ENCODE measurements around the gene HES5. TPM values are rescaled to one million over a fixed set of nuclear protein-coding genes. Genes with fewer than 3 reads are reported as not detected.

The HES5 gene
- total and polyA plus RNA-seq, 2 of the 13 experiments (the other 11 are each of a cell fraction or from before 2014, with no cell fraction given): not detected

DNA sequence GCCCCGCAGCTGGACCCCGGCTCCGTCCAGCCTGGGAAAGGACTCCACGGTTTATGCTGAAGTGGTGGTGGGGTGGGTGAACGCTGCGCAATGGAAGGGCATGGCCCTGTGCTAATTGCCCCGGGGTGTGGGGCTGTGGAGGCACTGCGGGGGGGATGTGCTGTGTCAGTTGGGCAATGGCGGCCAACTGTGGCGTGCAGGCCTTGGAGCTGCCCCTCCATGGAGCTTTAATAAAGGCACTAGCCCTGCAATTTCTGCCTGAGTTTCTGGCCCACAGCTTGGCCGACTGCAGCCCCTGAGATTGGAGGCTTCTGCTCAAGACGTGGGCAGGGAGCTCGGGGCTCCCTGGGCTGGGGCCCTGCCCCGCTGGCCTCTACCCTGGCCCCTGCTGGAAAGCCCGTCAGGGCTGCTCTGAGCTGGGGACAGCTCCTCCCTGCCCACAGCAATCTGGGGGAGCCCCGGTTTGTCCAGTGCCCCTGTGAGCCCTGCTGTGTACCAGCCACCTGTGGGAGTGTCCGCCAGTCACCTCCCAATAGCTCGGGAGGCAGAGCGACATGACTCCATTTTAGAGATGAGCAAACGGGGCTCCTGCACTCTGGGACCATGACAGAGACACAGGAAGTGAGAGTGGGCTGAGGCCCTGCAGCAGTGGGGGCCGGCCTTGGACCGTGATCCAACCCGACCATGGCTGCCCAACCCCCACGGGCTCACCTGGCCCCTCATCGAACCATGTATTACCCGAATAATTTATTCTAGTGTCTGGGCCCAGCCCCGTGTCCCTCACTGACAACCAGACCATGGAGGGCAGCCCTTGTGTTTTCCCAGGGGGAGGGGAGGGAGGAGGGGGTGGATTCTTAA is 17.4 kb upstream of the HES5 start (continued):
- TF ChIP-seq, protein P1, sequence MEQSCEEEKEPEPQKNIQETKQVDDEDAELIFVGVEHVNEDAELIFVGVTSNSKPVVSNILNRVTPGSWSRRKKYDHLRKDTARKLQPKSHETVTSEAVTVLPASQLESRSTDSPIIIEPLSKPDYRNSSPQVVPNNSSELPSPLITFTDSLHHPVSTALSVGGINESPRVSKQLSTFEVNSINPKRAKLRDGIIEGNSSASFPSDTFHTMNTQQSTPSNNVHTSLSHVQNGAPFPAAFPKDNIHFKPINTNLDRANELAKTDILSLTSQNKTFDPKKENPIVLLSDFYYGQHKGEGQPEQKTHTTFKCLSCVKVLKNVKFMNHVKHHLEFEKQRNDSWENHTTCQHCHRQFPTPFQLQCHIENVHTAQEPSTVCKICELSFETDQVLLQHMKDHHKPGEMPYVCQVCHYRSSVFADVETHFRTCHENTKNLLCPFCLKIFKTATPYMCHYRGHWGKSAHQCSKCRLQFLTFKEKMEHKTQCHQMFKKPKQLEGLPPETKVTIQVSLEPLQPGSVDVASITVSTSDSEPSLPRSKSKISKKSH (CRISPR knock-in tag; IDR thresholded peaks at IDR 0.05; ENCODE audit: borderline replicate concordance): no peak
- TF ChIP-seq, protein P2, sequence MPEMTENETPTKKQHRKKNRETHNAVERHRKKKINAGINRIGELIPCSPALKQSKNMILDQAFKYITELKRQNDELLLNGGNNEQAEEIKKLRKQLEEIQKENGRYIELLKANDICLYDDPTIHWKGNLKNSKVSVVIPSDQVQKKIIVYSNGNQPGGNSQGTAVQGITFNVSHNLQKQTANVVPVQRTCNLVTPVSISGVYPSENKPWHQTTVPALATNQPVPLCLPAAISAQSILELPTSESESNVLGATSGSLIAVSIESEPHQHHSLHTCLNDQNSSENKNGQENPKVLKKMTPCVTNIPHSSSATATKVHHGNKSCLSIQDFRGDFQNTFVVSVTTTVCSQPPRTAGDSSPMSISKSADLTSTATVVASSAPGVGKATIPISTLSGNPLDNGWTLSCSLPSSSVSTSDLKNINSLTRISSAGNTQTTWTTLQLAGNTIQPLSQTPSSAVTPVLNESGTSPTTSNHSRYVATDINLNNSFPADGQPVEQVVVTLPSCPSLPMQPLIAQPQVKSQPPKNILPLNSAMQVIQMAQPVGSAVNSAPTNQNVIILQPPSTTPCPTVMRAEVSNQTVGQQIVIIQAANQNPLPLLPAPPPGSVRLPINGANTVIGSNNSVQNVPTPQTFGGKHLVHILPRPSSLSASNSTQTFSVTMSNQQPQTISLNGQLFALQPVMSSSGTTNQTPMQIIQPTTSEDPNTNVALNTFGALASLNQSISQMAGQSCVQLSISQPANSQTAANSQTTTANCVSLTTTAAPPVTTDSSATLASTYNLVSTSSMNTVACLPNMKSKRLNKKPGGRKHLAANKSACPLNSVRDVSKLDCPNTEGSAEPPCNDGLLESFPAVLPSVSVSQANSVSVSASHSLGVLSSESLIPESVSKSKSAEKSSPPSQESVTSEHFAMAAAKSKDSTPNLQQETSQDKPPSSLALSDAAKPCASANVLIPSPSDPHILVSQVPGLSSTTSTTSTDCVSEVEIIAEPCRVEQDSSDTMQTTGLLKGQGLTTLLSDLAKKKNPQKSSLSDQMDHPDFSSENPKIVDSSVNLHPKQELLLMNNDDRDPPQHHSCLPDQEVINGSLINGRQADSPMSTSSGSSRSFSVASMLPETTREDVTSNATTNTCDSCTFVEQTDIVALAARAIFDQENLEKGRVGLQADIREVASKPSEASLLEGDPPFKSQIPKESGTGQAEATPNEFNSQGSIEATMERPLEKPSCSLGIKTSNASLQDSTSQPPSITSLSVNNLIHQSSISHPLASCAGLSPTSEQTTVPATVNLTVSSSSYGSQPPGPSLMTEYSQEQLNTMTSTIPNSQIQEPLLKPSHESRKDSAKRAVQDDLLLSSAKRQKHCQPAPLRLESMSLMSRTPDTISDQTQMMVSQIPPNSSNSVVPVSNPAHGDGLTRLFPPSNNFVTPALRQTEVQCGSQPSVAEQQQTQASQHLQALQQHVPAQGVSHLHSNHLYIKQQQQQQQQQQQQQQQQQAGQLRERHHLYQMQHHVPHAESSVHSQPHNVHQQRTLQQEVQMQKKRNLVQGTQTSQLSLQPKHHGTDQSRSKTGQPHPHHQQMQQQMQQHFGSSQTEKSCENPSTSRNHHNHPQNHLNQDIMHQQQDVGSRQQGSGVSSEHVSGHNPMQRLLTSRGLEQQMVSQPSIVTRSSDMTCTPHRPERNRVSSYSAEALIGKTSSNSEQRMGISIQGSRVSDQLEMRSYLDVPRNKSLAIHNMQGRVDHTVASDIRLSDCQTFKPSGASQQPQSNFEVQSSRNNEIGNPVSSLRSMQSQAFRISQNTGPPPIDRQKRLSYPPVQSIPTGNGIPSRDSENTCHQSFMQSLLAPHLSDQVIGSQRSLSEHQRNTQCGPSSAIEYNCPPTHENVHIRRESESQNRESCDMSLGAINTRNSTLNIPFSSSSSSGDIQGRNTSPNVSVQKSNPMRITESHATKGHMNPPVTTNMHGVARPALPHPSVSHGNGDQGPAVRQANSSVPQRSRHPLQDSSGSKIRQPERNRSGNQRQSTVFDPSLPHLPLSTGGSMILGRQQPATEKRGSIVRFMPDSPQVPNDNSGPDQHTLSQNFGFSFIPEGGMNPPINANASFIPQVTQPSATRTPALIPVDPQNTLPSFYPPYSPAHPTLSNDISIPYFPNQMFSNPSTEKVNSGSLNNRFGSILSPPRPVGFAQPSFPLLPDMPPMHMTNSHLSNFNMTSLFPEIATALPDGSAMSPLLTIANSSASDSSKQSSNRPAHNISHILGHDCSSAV (CRISPR knock-in tag; IDR thresholded peaks at IDR 0.05; ENCODE audit: borderline replicate concordance): no peak
- TF ChIP-seq NR1H2 (CRISPR knock-in tag; IDR thresholded peaks at IDR 0.05; ENCODE audit: borderline replicate concordance, low read depth) (no peak), HDAC1 (CRISPR knock-in tag; IDR thresholded peaks at IDR 0.05) (no peak), SCMH1 (CRISPR knock-in tag; IDR thresholded peaks at IDR 0.05; ENCODE audit: borderline replicate concordance) (no peak), NR2C2 (CRISPR knock-in tag; IDR thresholded peaks at IDR 0.05; ENCODE audit: borderline replicate concordance) (no peak)
- TF ChIP-seq, protein P3, sequence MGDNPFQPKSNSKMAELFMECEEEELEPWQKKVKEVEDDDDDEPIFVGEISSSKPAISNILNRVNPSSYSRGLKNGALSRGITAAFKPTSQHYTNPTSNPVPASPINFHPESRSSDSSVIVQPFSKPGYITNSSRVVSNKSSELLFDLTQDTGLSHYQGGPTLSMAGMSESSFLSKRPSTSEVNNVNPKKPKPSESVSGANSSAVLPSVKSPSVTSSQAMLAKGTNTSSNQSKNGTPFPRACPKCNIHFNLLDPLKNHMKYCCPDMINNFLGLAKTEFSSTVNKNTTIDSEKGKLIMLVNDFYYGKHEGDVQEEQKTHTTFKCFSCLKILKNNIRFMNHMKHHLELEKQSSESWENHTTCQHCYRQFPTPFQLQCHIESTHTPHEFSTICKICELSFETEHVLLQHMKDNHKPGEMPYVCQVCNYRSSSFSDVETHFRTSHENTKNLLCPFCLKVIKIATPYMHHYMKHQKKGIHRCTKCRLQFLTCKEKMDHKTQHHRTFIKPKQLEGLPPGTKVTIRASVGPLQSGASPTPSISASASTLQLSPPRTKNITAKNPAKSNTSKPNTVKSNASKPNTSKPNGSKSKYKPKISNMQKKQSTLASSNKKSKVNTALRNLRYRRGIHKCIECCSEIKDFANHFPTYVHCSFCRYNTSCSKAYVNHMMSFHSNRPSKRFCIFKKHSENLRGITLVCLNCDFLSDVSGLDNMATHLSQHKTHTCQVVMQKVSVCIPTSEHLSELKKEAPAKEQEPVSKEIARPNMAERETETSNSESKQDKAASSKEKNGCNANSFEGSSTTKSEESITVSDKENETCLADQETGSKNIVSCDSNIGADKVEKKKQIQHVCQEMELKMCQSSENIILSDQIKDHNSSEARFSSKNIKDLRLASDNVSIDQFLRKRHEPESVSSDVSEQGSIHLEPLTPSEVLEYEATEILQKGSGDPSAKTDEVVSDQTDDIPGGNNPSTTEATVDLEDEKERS (CRISPR knock-in tag; IDR thresholded peaks at IDR 0.05): no peak

All from HepG2 (cell line).